Nephron (organoid): Measurements from ENCODE around the gene UBE2Q2.
"Not testable (repeated sequence)": the region's sequence is repeated elsewhere in the genome, so short reads cannot be mapped to it uniquely, and the experiment has no call there.

ENCODE experiments used
- H3K27ac Mint-ChIP-seq, 3 experiments: 2 replicates each; pipeline ENCODE4 v1.8.0; 2020; ENCODE audit warnings: mixed read lengths in 3 of 3, mild to moderate bottlenecking in 2 of 3, moderate library complexity in 1 of 3
- H3K27me3 Mint-ChIP-seq: 2 replicates; pipeline ENCODE4 v1.8.0; 2021; ENCODE audit warnings: low read depth, mild to moderate bottlenecking, moderate library complexity, mixed read lengths
- H3K36me3 Mint-ChIP-seq: 2 replicates; pipeline ENCODE4 v1.8.0; 2020; ENCODE audit warnings: low read depth, mixed read lengths
- H3K4me1 Mint-ChIP-seq: 2 replicates; pipeline ENCODE4 v1.8.0; 2020; ENCODE audit warnings: mixed read lengths
- H3K4me3 Mint-ChIP-seq, 3 experiments: 2 replicates each; pipeline ENCODE4 v1.8.0; 2020; ENCODE audit warnings: mild to moderate bottlenecking in 3 of 3, mixed read lengths in 3 of 3, moderate library complexity in 2 of 3
- H3K9me3 Mint-ChIP-seq: 2 replicates; pipeline ENCODE4 v1.8.0; 2020; ENCODE audit warnings: mixed read lengths
- TF ChIP-seq, protein P1 (sequence below), 3 experiments: fragments of 200-600 bp; sonication (generic); IDR thresholded peaks; one replicate each; pipeline ENCODE4 v1.5.0; 2021; ENCODE audit warnings: antibody characterized with exemption in 3 of 3; ENCODE audit not compliant: unreplicated experiment in 3 of 3

UBE2Q2 gene

GRCh38 chr15:75841626-75842025, 1.6 kb upstream of the UBE2Q2 start:
- Mint-ChIP-seq H3K27me3 (no peaks in the 10 kb centered on the region), H3K36me3 (peaks cover 11% of the 10 kb centered on the region), H3K4me1 (peaks cover 37% of the 10 kb centered on the region), H3K9me3 (no peaks in the 10 kb centered on the region), H3K27ac (peak overlapping the region; percentile 29 to 92 (median 84)), H3K4me3 (peak overlapping the region; percentile 91 to 96 (median 94))
- TF ChIP-seq, protein P1, sequence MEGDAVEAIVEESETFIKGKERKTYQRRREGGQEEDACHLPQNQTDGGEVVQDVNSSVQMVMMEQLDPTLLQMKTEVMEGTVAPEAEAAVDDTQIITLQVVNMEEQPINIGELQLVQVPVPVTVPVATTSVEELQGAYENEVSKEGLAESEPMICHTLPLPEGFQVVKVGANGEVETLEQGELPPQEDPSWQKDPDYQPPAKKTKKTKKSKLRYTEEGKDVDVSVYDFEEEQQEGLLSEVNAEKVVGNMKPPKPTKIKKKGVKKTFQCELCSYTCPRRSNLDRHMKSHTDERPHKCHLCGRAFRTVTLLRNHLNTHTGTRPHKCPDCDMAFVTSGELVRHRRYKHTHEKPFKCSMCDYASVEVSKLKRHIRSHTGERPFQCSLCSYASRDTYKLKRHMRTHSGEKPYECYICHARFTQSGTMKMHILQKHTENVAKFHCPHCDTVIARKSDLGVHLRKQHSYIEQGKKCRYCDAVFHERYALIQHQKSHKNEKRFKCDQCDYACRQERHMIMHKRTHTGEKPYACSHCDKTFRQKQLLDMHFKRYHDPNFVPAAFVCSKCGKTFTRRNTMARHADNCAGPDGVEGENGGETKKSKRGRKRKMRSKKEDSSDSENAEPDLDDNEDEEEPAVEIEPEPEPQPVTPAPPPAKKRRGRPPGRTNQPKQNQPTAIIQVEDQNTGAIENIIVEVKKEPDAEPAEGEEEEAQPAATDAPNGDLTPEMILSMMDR (IDR thresholded peaks at IDR 0.05; ENCODE audit: unreplicated experiment in 3 of 3) = no peak

GRCh38 chr15:75843678-75844581, 683 bp downstream of the UBE2Q2 start:
- H3K27ac Mint-ChIP-seq = peak overlapping the region; percentile 87 to 90 (median 90)
- H3K36me3 Mint-ChIP-seq = peaks cover 14% of the 10 kb centered on the region
- TF ChIP-seq, protein P1 (IDR thresholded peaks at IDR 0.05; ENCODE audit: unreplicated experiment in 3 of 3) = no peak
- H3K27me3 Mint-ChIP-seq = no peaks in the 10 kb centered on the region
- peak overlapping the region; percentile 87 to 95 (median 91) for H3K4me3 Mint-ChIP-seq
- no peaks in the 10 kb centered on the region for H3K9me3 Mint-ChIP-seq
- H3K4me1 Mint-ChIP-seq = peaks cover 60% of the 10 kb centered on the region

GRCh38 chr15:75844629-75845335, 1.5 kb downstream of the UBE2Q2 start:
- peaks cover 63% of the 10 kb centered on the region for H3K4me1 Mint-ChIP-seq
- peaks cover 14% of the 10 kb centered on the region for H3K36me3 Mint-ChIP-seq

GRCh38 chr15:75849167-75849566, 5.9 kb downstream of the UBE2Q2 start:
- TF ChIP-seq, protein P1 (IDR thresholded peaks at IDR 0.05; ENCODE audit: unreplicated experiment in 3 of 3) = no peak
- no peak overlapping the region for H3K27ac Mint-ChIP-seq
- no peak overlapping the region for H3K4me3 Mint-ChIP-seq
- H3K27me3 Mint-ChIP-seq = no peaks in the 10 kb centered on the region
- H3K4me1 Mint-ChIP-seq = peaks cover 56% of the 10 kb centered on the region
- no peaks in the 10 kb centered on the region for H3K9me3 Mint-ChIP-seq
- H3K36me3 Mint-ChIP-seq = peaks cover 19% of the 10 kb centered on the region

More at GRCh38 chr15:75844629-75845335, 1.5 kb downstream of the UBE2Q2 start:
- Mint-ChIP-seq H3K4me3 (peak overlapping the region; percentile 87 to 95 (median 91)), H3K27me3 (no peaks in the 10 kb centered on the region), H3K9me3 (no peaks in the 10 kb centered on the region), H3K27ac (peak overlapping the region; percentile 87 to 90 (median 90))
- TF ChIP-seq, protein P1 (IDR thresholded peaks at IDR 0.05; ENCODE audit: unreplicated experiment in 3 of 3) = no peak

- TF ChIP-seq, protein P1 (IDR thresholded peaks at IDR 0.05; ENCODE audit: unreplicated experiment in 3 of 3) = no peak
- Mint-ChIP-seq H3K27me3 (no peaks in the 10 kb centered on the region), H3K36me3 (peaks cover 15% of the 10 kb centered on the region), H3K9me3 (no peaks in the 10 kb centered on the region), H3K4me3 (no peak overlapping the region), H3K4me1 (peaks cover 40% of the 10 kb centered on the region), H3K27ac (no peak overlapping the region)
Measured at GRCh38 chr15:75850708-75851107, 7.5 kb downstream of the UBE2Q2 start.

GRCh38 chr15:75851566-75851965, 8.3 kb downstream of the UBE2Q2 start:
- peaks cover 33% of the 10 kb centered on the region for H3K4me1 Mint-ChIP-seq
- H3K4me3 Mint-ChIP-seq, H3K9me3 Mint-ChIP-seq, H3K27ac Mint-ChIP-seq, H3K27me3 Mint-ChIP-seq: not testable (repeated sequence)
- peaks cover 18% of the 10 kb centered on the region for H3K36me3 Mint-ChIP-seq
